HEK293 (cell line): ENCODE measurements around the gene HDAC11.
A peak's percentile ranks its signal among the peaks of the same experiment; 100 is the strongest.

Experiments
- CTCF ChIA-PET: fragments of 350-600 bp; formaldehyde crosslinking; extraction: SDS; loops from one replicate; lab custom pipeline; 2021; ENCODE audit warnings: antibody characterized with exemption; lab: Yijun Ruan, JAX
- POLR2A ChIA-PET: fragments of 300-600 bp; formaldehyde crosslinking; extraction: SDS; loops from one replicate; lab custom pipeline; 2020; ENCODE audit warnings: antibody characterized with exemption, inconsistent platforms; lab: Yijun Ruan, JAX
- H3K27ac ChIP-seq: fragments of 200-500 bp; sonication (Bioruptor generic); 2 replicates; pipeline ENCODE4 v1.5.1; 2014; ENCODE audit warnings: low read depth, low read length, control low read depth, inconsistent platforms; ENCODE audit errors: extremely low read depth
- H3K36me3 ChIP-seq, 2 experiments: fragments of 200-500 bp in 1 of 2; sonication (Bioruptor generic) in 1 of 2; 1 replicate in 1 of 2; 2 replicates in 1 of 2; pipeline ENCODE4 v1.5.1; 2014 to 2017; ENCODE audit warnings: inconsistent platforms in 2 of 2, low read length in 2 of 2; ENCODE audit not compliant: control insufficient read depth in 2 of 2, insufficient read depth in 1 of 2
- H3K4me1 ChIP-seq: fragments of 200-500 bp; sonication (Bioruptor generic); 2 replicates; pipeline ENCODE4 v1.5.1; 2014; ENCODE audit warnings: mild to moderate bottlenecking, low read length, inconsistent platforms; ENCODE audit not compliant: control insufficient read depth, insufficient read depth
- H3K4me3 ChIP-seq: 2 replicates; pipeline ENCODE4 v1.5.1; 2011; ENCODE audit warnings: low read depth, mild to moderate bottlenecking, control low read depth, low read length, moderate library complexity
- H3K9me3 ChIP-seq: fragments of 200-500 bp; sonication (Bioruptor generic); 2 replicates; pipeline ENCODE4 v1.5.1; 2014; ENCODE audit warnings: low read depth, low read length, inconsistent platforms; ENCODE audit not compliant: control insufficient read depth, insufficient read depth
- EGR2 ChIP-seq: fragments of 450-650 bp; formaldehyde crosslinking; IDR thresholded peaks from 2 replicates; pipeline ENCODE4 v1.5.1; 2016; ENCODE audit warnings: low read depth, missing biosample characterization, missing genetic modification characterization
- ZBTB17 ChIP-seq: fragments of 450-650 bp; formaldehyde crosslinking; IDR thresholded peaks from 2 replicates; pipeline ENCODE4 v1.5.1; 2016; ENCODE audit warnings: missing biosample characterization, missing genetic modification characterization
- ZBTB48 ChIP-seq: fragments of 450-650 bp; formaldehyde crosslinking; IDR thresholded peaks from 2 replicates; pipeline ENCODE4 v1.5.1; 2016; ENCODE audit warnings: missing biosample characterization, missing genetic modification characterization
- ZFHX2 ChIP-seq: fragments of 450-650 bp; formaldehyde crosslinking; conservative IDR thresholded peaks from 2 replicates; pipeline ENCODE4 v1.5.1; 2016; ENCODE audit warnings: missing biosample characterization, missing genetic modification characterization
- ZFP3 ChIP-seq: fragments of 450-650 bp; formaldehyde crosslinking; IDR thresholded peaks from 2 replicates; pipeline ENCODE4 v1.5.1; 2016; ENCODE audit warnings: low read depth, missing biosample characterization, missing genetic modification characterization
- ZNF112 ChIP-seq: fragments of 450-650 bp; formaldehyde crosslinking; IDR thresholded peaks from 2 replicates; pipeline ENCODE4 v1.5.0; 2017; ENCODE audit warnings: missing biosample characterization, missing genetic modification characterization
- ZNF221 ChIP-seq: fragments of 450-650 bp; formaldehyde crosslinking; IDR thresholded peaks from 2 replicates; pipeline ENCODE4 v1.5.1; 2017; ENCODE audit warnings: missing biosample characterization, missing genetic modification characterization, borderline replicate concordance
- ZNF266 ChIP-seq: fragments of 450-650 bp; formaldehyde crosslinking; IDR thresholded peaks from 2 replicates; pipeline ENCODE4 v1.5.1; 2016; ENCODE audit warnings: missing biosample characterization, missing genetic modification characterization, low read depth
- ZNF274 ChIP-seq, 2 experiments: fragments of 200-500 bp in 1 of 2; fragments of 450-650 bp in 1 of 2; sonication (Bioruptor generic) in 1 of 2; formaldehyde crosslinking in 1 of 2; IDR thresholded peaks; 2 replicates each; pipeline versions ENCODE4 v1.5.1 to v1.6.1; 2014 to 2016; ENCODE audit warnings: borderline replicate concordance in 1 of 2, inconsistent platforms in 1 of 2, low read length in 1 of 2, missing biosample characterization in 1 of 2, missing genetic modification characterization in 1 of 2
- ZNF335 ChIP-seq: fragments of 450-650 bp; formaldehyde crosslinking; conservative IDR thresholded peaks from 2 replicates; pipeline ENCODE4 v1.5.1; 2016; ENCODE audit warnings: missing biosample characterization, missing genetic modification characterization
- ZNF354C ChIP-seq: fragments of 450-650 bp; formaldehyde crosslinking; IDR thresholded peaks from 2 replicates; pipeline ENCODE4 v1.5.1; 2016; ENCODE audit warnings: missing biosample characterization, missing genetic modification characterization, low read depth, borderline replicate concordance
- ZNF549 ChIP-seq: fragments of 450-650 bp; IDR thresholded peaks from 2 replicates; pipeline ENCODE4 v1.5.1; 2018; ENCODE audit warnings: missing biosample characterization, missing genetic modification characterization, mild to moderate bottlenecking, inconsistent platforms, moderate library complexity
- ZNF580 ChIP-seq: fragments of 450-650 bp; formaldehyde crosslinking; IDR thresholded peaks from 2 replicates; pipeline ENCODE4 v1.5.1; 2016; ENCODE audit warnings: missing biosample characterization, missing genetic modification characterization
- ZNF600 ChIP-seq: fragments of 450-650 bp; formaldehyde crosslinking; IDR thresholded peaks from 2 replicates; pipeline ENCODE4 v1.5.1; 2016; ENCODE audit warnings: missing biosample characterization, missing genetic modification characterization
- ZNF621 ChIP-seq: fragments of 450-650 bp; formaldehyde crosslinking; IDR thresholded peaks from 2 replicates; pipeline ENCODE4 v1.5.1; 2017; ENCODE audit warnings: missing biosample characterization, missing genetic modification characterization
- ZNF654 ChIP-seq: fragments of 450-650 bp; formaldehyde crosslinking; IDR thresholded peaks from 2 replicates; pipeline ENCODE4 v1.5.1; 2016; ENCODE audit warnings: low read depth, missing biosample characterization, missing genetic modification characterization
- ZNF707 ChIP-seq: fragments of 450-650 bp; formaldehyde crosslinking; IDR thresholded peaks from 2 replicates; pipeline ENCODE4 v1.5.1; 2016; ENCODE audit warnings: missing biosample characterization, missing genetic modification characterization
- ZNF785 ChIP-seq: fragments of 450-650 bp; formaldehyde crosslinking; IDR thresholded peaks from 2 replicates; pipeline ENCODE4 v1.5.1; 2016; ENCODE audit warnings: missing biosample characterization, missing genetic modification characterization
- TF ChIP-seq, protein P1 (sequence below): fragments of 450-650 bp; formaldehyde crosslinking; IDR thresholded peaks from 2 replicates; pipeline ENCODE4 v1.5.1; 2016; ENCODE audit warnings: missing biosample characterization, missing genetic modification characterization
- TF ChIP-seq, protein P2 (sequence below): fragments of 450-650 bp; formaldehyde crosslinking; IDR thresholded peaks from 2 replicates; pipeline ENCODE4 v1.5.1; 2017; ENCODE audit warnings: missing biosample characterization, missing genetic modification characterization

Gene HDAC11

DNA sequence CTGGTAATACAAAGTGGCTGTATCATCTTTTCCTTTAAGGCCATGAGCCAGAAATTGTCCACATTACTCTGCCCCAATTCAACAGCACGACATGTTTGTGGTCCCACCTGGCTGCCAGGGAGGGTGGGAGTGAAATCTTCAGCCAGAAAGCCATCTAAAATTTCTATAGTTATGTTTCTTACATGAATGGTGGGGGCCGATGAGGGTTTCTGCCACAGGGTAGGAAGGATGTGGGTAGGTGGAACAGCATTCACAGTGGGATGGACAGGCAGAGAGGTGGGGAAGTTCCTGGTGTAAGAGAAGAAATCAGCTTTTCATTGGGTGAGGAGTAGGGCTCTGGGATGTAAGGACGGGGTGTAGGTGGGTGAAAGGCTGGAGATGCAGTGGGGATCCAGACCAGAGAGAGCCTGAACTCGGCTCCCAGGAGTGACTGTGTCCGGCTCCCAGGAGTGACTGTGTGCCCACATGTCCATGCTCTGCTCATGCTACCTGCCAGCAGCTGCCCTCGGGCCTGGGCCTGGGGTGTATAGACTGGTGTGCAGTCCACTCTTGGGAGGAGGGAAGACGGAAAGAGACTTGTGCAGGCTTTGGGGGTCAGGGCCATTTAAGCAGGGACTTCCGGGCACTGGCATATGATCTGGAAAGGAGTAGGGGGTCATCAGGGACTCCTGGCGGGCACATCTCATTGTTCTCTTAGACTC is 65.0 kb downstream of the HDAC11 start:
- Histone ChIP-seq H3K36me3 (no peaks in the 10 kb centered on the region), H3K9me3 (no peaks in the 10 kb centered on the region), H3K4me1 (no peaks in the 10 kb centered on the region), H3K4me3 (no peak overlapping the region), H3K27ac (no peak overlapping the region)
- POLR2A ChIA-PET: no interaction called here
- CTCF ChIA-PET: interaction anchor here (0.9 kb wide), 1 partner anchor 12 kb away, joined by 3 read pairs; no protein-coding TSS in a partner anchor
- TF ChIP-seq EGR2 (peak; percentile 34; the same call in 1 of the 2 replicates), ZNF112 (tag by site-specific recombination) (no peak), ZFHX2 (tag by site-specific recombination) (peak; percentile 14; the same call in 1 of the 2 replicates), ZNF707 (tag by site-specific recombination) (no peak), ZNF621 (tag by site-specific recombination) (no peak)
- TF ChIP-seq, protein P1, sequence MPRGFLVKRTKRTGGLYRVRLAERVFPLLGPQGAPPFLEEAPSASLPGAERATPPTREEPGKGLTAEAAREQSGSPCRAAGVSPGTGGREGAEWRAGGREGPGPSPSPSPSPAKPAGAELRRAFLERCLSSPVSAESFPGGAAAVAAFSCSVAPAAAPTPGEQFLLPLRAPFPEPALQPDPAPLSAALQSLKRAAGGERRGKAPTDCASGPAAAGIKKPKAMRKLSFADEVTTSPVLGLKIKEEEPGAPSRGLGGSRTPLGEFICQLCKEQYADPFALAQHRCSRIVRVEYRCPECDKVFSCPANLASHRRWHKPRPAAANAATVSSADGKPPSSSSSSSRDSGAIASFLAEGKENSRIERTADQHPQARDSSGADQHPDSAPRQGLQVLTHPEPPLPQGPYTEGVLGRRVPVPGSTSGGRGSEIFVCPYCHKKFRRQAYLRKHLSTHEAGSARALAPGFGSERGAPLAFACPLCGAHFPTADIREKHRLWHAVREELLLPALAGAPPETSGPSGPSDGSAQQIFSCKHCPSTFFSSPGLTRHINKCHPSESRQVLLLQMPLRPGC (tag by site-specific recombination): no peak

- Histone ChIP-seq H3K36me3 (no peaks in the 10 kb centered on the region), H3K4me3 (no peak overlapping the region), H3K9me3 (no peaks in the 10 kb centered on the region), H3K4me1 (no peaks in the 10 kb centered on the region), H3K27ac (no peak overlapping the region)
- ChIA-PET POLR2A (no interaction called here), CTCF (interaction anchor here (0.9 to 1.4 kb wide), 2 partner anchors 11 to 339 kb away, joined by 3 read pairs; no protein-coding TSS in a partner anchor)
- no peak for TF ChIP-seq ZNF266 (tag by site-specific recombination)
- TF ChIP-seq ZNF785: no peak
- TF ChIP-seq ZNF549 (tag by site-specific recombination): no peak
- no peak for TF ChIP-seq ZNF654
- no peak for TF ChIP-seq ZNF580 (tag by site-specific recombination)
- TF ChIP-seq, protein P2, sequence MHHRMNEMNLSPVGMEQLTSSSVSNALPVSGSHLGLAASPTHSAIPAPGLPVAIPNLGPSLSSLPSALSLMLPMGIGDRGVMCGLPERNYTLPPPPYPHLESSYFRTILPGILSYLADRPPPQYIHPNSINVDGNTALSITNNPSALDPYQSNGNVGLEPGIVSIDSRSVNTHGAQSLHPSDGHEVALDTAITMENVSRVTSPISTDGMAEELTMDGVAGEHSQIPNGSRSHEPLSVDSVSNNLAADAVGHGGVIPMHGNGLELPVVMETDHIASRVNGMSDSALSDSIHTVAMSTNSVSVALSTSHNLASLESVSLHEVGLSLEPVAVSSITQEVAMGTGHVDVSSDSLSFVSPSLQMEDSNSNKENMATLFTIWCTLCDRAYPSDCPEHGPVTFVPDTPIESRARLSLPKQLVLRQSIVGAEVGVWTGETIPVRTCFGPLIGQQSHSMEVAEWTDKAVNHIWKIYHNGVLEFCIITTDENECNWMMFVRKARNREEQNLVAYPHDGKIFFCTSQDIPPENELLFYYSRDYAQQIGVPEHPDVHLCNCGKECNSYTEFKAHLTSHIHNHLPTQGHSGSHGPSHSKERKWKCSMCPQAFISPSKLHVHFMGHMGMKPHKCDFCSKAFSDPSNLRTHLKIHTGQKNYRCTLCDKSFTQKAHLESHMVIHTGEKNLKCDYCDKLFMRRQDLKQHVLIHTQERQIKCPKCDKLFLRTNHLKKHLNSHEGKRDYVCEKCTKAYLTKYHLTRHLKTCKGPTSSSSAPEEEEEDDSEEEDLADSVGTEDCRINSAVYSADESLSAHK: 0 out of 2 replicates have a peak, but pooled peaks have one; percentile 15
Observed at GRCh38 chr3:13545952-13546454, 65.9 kb downstream of the HDAC11 start.

DNA sequence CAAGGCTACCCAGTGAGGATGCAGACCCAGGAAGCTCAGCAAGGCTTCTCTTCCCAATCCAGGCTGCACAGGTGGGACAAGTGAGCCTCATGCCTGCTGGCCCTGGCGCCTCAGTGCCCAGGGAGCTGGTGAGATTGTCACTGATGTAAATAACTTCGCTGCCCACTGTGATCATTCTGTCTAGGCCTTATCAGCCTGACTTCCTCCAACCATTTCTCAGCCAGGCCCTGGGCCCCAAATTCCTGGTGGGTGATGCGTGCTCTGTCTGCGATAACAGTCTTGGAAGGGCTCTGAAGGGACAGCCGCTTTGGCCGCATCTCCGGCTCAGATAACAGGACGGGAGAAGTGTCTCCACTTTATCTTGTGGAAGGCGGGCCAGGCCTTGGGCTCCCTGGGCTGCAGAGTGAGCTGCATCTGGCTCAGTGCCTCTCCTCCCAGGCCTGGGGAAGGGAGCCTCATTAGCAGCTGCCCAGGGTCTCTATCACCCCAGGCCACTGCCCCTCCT is 66.6 kb downstream of the HDAC11 start:
- ChIA-PET POLR2A (interaction anchor here (0.5 kb wide), 1 partner anchor 15 kb away, joined by 3 read pairs; no protein-coding TSS in a partner anchor), CTCF (interaction anchor here (1.4 to 1.5 kb wide), 2 partner anchors 103 to 338 kb away, joined by 3 read pairs; no protein-coding TSS in a partner anchor)
- H3K9me3 ChIP-seq: no peaks in the 10 kb centered on the region
- H3K4me3 ChIP-seq: no peak overlapping the region
- H3K4me1 ChIP-seq: no peaks in the 10 kb centered on the region
- H3K36me3 ChIP-seq: no peaks in the 10 kb centered on the region
- H3K27ac ChIP-seq: no peak overlapping the region
- TF ChIP-seq ZNF354C (tag by site-specific recombination) (no peak), ZNF707 (tag by site-specific recombination) (no peak), ZNF274 (IDR thresholded peaks at IDR 0.05; ENCODE audit: low read length) (no peak), ZNF274 (tag by site-specific recombination; IDR thresholded peaks at IDR 0.05; ENCODE audit: borderline replicate concordance) (no peak), ZNF600 (tag by site-specific recombination) (peak; percentile 67), ZNF221 (tag by site-specific recombination) (no peak), ZNF335 (tag by site-specific recombination) (no peak), ZBTB17 (tag by site-specific recombination) (peak; percentile 25; the same call in 1 of the 2 replicates), ZBTB48 (0 out of 2 replicates have a peak, but pooled peaks have one; percentile 40), ZFP3 (tag by site-specific recombination) (no peak)
